Measurements from ENCODE around the gene SLC39A1. TPM values are rescaled to one million over a fixed set of nuclear protein-coding genes. Genes with fewer than 3 reads are reported as not detected.

SLC39A1 gene
- total RNA-seq, 4 donors from 2014 or later, result 90.4 to 109 (median 99.5) TPM

GRCh38 chr1:153944005-153944826 is 19.1 kb downstream of the SLC39A1 start:
- intact Hi-C loops (cut with DNase I), result loop anchor here (10.0 kb wide), 1 partner anchor 149 kb away; no protein-coding TSS in a partner anchor
- H3K27ac ChIP-seq, result peak overlapping the region in 2 of 3 donors; percentile 88 to 98

GRCh38 chr1:153942766-153943549 is 20.4 kb downstream of the SLC39A1 start:
- intact Hi-C loops (cut with DNase I), result loop anchor here (10.0 kb wide), 1 partner anchor 148 kb away; no protein-coding TSS in a partner anchor
- Histone ChIP-seq H3K27me3 (no peaks in the 10 kb centered on the region), H3K36me3 (peaks cover 16 to 25% of the 10 kb centered on the region in 2 donors), H3K4me3 (replicated peaks in 1 of 3) (no peak overlapping the region), H3K27ac (no peak overlapping the region), H3K9me3 (no peaks in the 10 kb centered on the region), H3K4me1 (peaks cover 9 to 18% of the 10 kb centered on the region in 2 donors)
- DNase-seq, result no peak
- no peak for TF ChIP-seq POLR2A (IDR thresholded peaks at IDR 0.05)
- TF ChIP-seq CTCF (IDR thresholded peaks at IDR 0.05), result no peak
- 85 to 95% methylated on average over 10 to 11 of the region's 11 CpGs for WGBS, 2 donors

More at GRCh38 chr1:153944005-153944826, 19.1 kb downstream of the SLC39A1 start:
- H3K36me3 ChIP-seq, result peaks cover 26 to 31% of the 10 kb centered on the region in 2 donors
- no peak for DNase-seq
- no peaks in the 10 kb centered on the region for H3K27me3 ChIP-seq
- 77 to 91% methylated on average over 5 to 7 of the region's 15 CpGs for WGBS, 2 donors
- TF ChIP-seq CTCF (IDR thresholded peaks at IDR 0.05) (no peak), POLR2A (IDR thresholded peaks at IDR 0.05) (no peak)
- no peak overlapping the region for H3K4me3 ChIP-seq (replicated peaks in 1 of 3)
- H3K4me1 ChIP-seq, result peaks cover 9 to 18% of the 10 kb centered on the region in 2 donors
- H3K9me3 ChIP-seq, result no peaks in the 10 kb centered on the region

- Histone ChIP-seq H3K4me3 (replicated peaks in 1 of 3) (no peak overlapping the region), H3K9me3 (no peaks in the 10 kb centered on the region), H3K4me1 (peaks cover 9 to 17% of the 10 kb centered on the region in 2 donors), H3K27me3 (no peaks in the 10 kb centered on the region), H3K36me3 (peaks cover 21 to 29% of the 10 kb centered on the region in 2 donors), H3K27ac (no peak overlapping the region)
- WGBS, 2 donors, result 93 to 97% methylated on average over 26 to 34 of the region's 34 CpGs
- DNase-seq, result no peak
- TF ChIP-seq POLR2A (IDR thresholded peaks at IDR 0.05) (no peak), CTCF (IDR thresholded peaks at IDR 0.05) (no peak)
- intact Hi-C loops (cut with DNase I), result loop anchor here (10.0 kb wide), 1 partner anchor 147 kb away; no protein-coding TSS in a partner anchor
Observed at GRCh38 chr1:153941826-153942725, 21.3 kb downstream of the SLC39A1 start.

- Histone ChIP-seq H3K27me3 (no peaks in the 10 kb centered on the region), H3K4me3 (replicated peaks in 1 of 3) (no peak overlapping the region), H3K9me3 (no peaks in the 10 kb centered on the region), H3K36me3 (peaks cover 34 to 42% of the 10 kb centered on the region in 2 donors), H3K27ac (no peak overlapping the region), H3K4me1 (peaks cover 9 to 12% of the 10 kb centered on the region in 2 donors)
- intact Hi-C loops (cut with DNase I), result loop anchor here (10.0 kb wide), 1 partner anchor 146 kb away; no protein-coding TSS in a partner anchor
- no peak for DNase-seq
- WGBS, 2 donors, result 91 to 97% methylated on average over 8 of the region's 8 CpGs
- TF ChIP-seq CTCF (IDR thresholded peaks at IDR 0.05), result no peak
- TF ChIP-seq POLR2A (IDR thresholded peaks at IDR 0.05), result no peak
Observed at GRCh38 chr1:153940756-153941155, 22.6 kb downstream of the SLC39A1 start.
